SK-N-SH (cell line): ENCODE measurements around the gene SCAI. TPM values are rescaled to one million over a fixed set of nuclear protein-coding genes. Genes with fewer than 3 reads are reported as not detected.

Source experiments
- CTCF ChIA-PET: fragments of 300-600, 350-600 bp; formaldehyde crosslinking; extraction: SDS; loops from one replicate; lab custom pipeline; 2021; lab: Yijun Ruan, JAX
- POLR2A ChIA-PET: fragments of 350-600 bp; sonication (Branson Sonifier 250); formaldehyde crosslinking; extraction: SDS; loops from one replicate; lab custom pipeline; 2020; ENCODE audit warnings: antibody characterized with exemption, inconsistent platforms; lab: Yijun Ruan, JAX
- DNase-seq: peaks from one replicate; pipeline ENCODE4 v3.0.0; 2012
- H2AFZ ChIP-seq: fragments of 200-600 bp; sonication (generic); 2 replicates; pipeline ENCODE4 v1.8.1; 2016; ENCODE audit warnings: antibody characterized with exemption, mild to moderate bottlenecking, low read depth
- H3F3A ChIP-seq: fragments of 200-600 bp; sonication (generic); replicated peaks from 2 replicates; pipeline ENCODE3; 2016; ENCODE audit warnings: antibody characterized with exemption, mild to moderate bottlenecking; ENCODE audit not compliant: insufficient read depth
- H3K27ac ChIP-seq, 2 experiments: fragments of 200-500 bp in 1 of 2; fragments of 200-600 bp in 1 of 2; sonication (Bioruptor generic) in 1 of 2; sonication (generic), shearing (Covaris generic) in 1 of 2; 2 replicates each; pipeline versions ENCODE4 v1.5.1 to v1.6.1; 2014 to 2016; ENCODE audit warnings: low read depth in 2 of 2, inconsistent platforms in 1 of 2, low read length in 1 of 2, mild to moderate bottlenecking in 1 of 2, mixed read lengths in 1 of 2
- H3K27me3 ChIP-seq: fragments of 200-600 bp; sonication (generic), shearing (Covaris generic); 2 replicates; pipeline ENCODE4 v1.6.1; 2016; ENCODE audit warnings: mixed run types; ENCODE audit not compliant: insufficient read depth
- H3K36me3 ChIP-seq, 2 experiments: fragments of 200-500 bp in 1 of 2; fragments of 200-600 bp in 1 of 2; sonication (Bioruptor generic) in 1 of 2; sonication (generic) in 1 of 2; replicated peaks in 1 of 2; 2 replicates each; pipeline versions ENCODE3 to v1.5.1; 2014 to 2016; ENCODE audit warnings: low read length in 1 of 2, mild to moderate bottlenecking in 1 of 2; ENCODE audit not compliant: insufficient read depth in 2 of 2, control insufficient read depth in 1 of 2
- H3K4me1 ChIP-seq, 2 experiments: fragments of 200-500 bp in 1 of 2; fragments of 200-600 bp in 1 of 2; sonication (Bioruptor generic) in 1 of 2; sonication (generic), shearing (Covaris generic) in 1 of 2; 2 replicates each; pipeline versions ENCODE4 v1.5.1 to v1.6.1; 2014 to 2016; ENCODE audit warnings: low read depth in 1 of 2, low read length in 1 of 2, mixed run types in 1 of 2; ENCODE audit not compliant: insufficient read depth in 2 of 2, control insufficient read depth in 1 of 2
- H3K4me2 ChIP-seq: fragments of 200-600 bp; sonication (generic), shearing (Covaris generic); 2 replicates; pipeline ENCODE4 v1.6.1; 2017; ENCODE audit warnings: mixed run types
- H3K4me3 ChIP-seq, 2 experiments: fragments of 200-500 bp in 1 of 2; fragments of 200-600 bp in 1 of 2; sonication (Bioruptor generic) in 1 of 2; sonication (generic), shearing (Covaris generic) in 1 of 2; 2 replicates each; pipeline versions ENCODE4 v1.5.1 to v1.8.1; 2014 to 2016; ENCODE audit warnings: low read depth in 2 of 2, inconsistent platforms in 1 of 2, low read length in 1 of 2, mild to moderate bottlenecking in 1 of 2, mixed read lengths in 1 of 2, moderate library complexity in 1 of 2
- H3K79me2 ChIP-seq: fragments of 200-600 bp; sonication (generic); 2 replicates; pipeline ENCODE4 v1.8.1; 2017; ENCODE audit warnings: mild to moderate bottlenecking; ENCODE audit not compliant: insufficient read depth
- H3K9ac ChIP-seq: fragments of 200-600 bp; sonication (generic); 2 replicates; pipeline ENCODE4 v1.6.1; 2017; ENCODE audit warnings: mixed run types
- H3K9me2 ChIP-seq: fragments of 200-600 bp; sonication (generic); 2 replicates; pipeline ENCODE4 v1.6.1; 2017; ENCODE audit warnings: mixed run types
- H3K9me3 ChIP-seq: fragments of 200-600 bp; sonication (generic); 2 replicates; pipeline ENCODE4 v1.6.1; 2017; ENCODE audit warnings: mixed run types, mild to moderate bottlenecking, moderate library complexity
- H4K20me1 ChIP-seq: fragments of 200-600 bp; sonication (generic); 2 replicates; pipeline ENCODE4 v1.6.1; 2017; ENCODE audit warnings: mild to moderate bottlenecking, mixed run types; ENCODE audit not compliant: insufficient read depth
- CHD2 ChIP-seq: fragments of 150-350 bp; IDR thresholded peaks from 2 replicates; pipeline ENCODE4 v1.6.1; 2018; ENCODE audit warnings: low read length; ENCODE audit not compliant: partially characterized antibody
- ELF1 ChIP-seq: IDR thresholded peaks from 2 replicates; pipeline ENCODE4 v1.4.0; 2012
- EP300 ChIP-seq, 2 experiments: IDR thresholded peaks; 2 replicates each; pipeline versions ENCODE4 v1.4.0 to v1.6.1; 2012; ENCODE audit warnings: borderline replicate concordance in 1 of 2, low read depth in 1 of 2, low read length in 1 of 2
- EZH2phosphoT487 ChIP-seq: fragments of 200-600 bp; sonication (generic); IDR thresholded peaks from 2 replicates; pipeline ENCODE4 v1.6.1; 2017; ENCODE audit warnings: low read depth, mixed run types, mild to moderate bottlenecking, antibody characterized with exemption, moderate library complexity, borderline replicate concordance
- FOSL2 ChIP-seq: IDR thresholded peaks from 2 replicates; pipeline ENCODE4 v1.4.0; 2012; ENCODE audit warnings: low read depth, mild to moderate bottlenecking, moderate library complexity, borderline replicate concordance
- FOXJ3 ChIP-seq: sonication (generic); formaldehyde crosslinking; IDR thresholded peaks from 2 replicates; pipeline ENCODE4 v1.5.1; 2020; ENCODE audit warnings: mild to moderate bottlenecking, missing genetic modification reagents
- GATA2 ChIP-seq: sonication (generic); formaldehyde crosslinking; IDR thresholded peaks from 2 replicates; pipeline ENCODE4 v1.5.0; 2020; ENCODE audit warnings: mild to moderate bottlenecking, missing genetic modification reagents
- MXI1 ChIP-seq: IDR thresholded peaks from 2 replicates; pipeline ENCODE4 v1.6.1; 2012; ENCODE audit warnings: mild to moderate bottlenecking, low read depth, low read length, improper control_type of control experiment
- NRF1 ChIP-seq: IDR thresholded peaks from 2 replicates; pipeline ENCODE4 v1.6.1; 2012; ENCODE audit warnings: low read depth, mild to moderate bottlenecking, low read length
- POLR2AphosphoS5 ChIP-seq: IDR thresholded peaks from 2 replicates; pipeline ENCODE4 v1.6.1; 2012; ENCODE audit warnings: low read depth, low read length
- RCOR1 ChIP-seq: fragments of 150-350 bp; IDR thresholded peaks from 2 replicates; pipeline ENCODE4 v1.6.1; 2017; ENCODE audit warnings: antibody characterized with exemption, low read length
- RFX5 ChIP-seq: IDR thresholded peaks from 2 replicates; pipeline ENCODE4 v1.6.1; 2012; ENCODE audit warnings: mild to moderate bottlenecking, improper control_type of control experiment, low read length
- RXRA ChIP-seq: IDR thresholded peaks from 2 replicates; pipeline ENCODE4 v1.4.0; 2012; ENCODE audit warnings: low read depth, mild to moderate bottlenecking, borderline replicate concordance
- TAF1 ChIP-seq: IDR thresholded peaks from 2 replicates; pipeline ENCODE4 v1.6.1; 2012; ENCODE audit warnings: low read depth, mild to moderate bottlenecking, low read length, moderate library complexity, borderline replicate concordance
- TCF12 ChIP-seq: IDR thresholded peaks from 2 replicates; pipeline ENCODE4 v1.4.0; 2012
- WGBS: methylation state at CpG from one replicate; pipeline ENCODE4 v1.1.6; 2017; ENCODE audit warnings: low lambda C conversion rate; 5-methylcytosine and 5-hydroxymethylcytosine counted together
- polyA plus RNA-seq, 3 experiments: library from polyadenylated mRNA; depleted of rRNA; stranded (reverse); fragments of >200 nt; gene quantifications; 2 replicates each; pipeline ENCODE4 v1.2.3, GENCODE V29; 2012
- TF ChIP-seq, protein P1 (sequence below): fragments of 150-350 bp; IDR thresholded peaks from 2 replicates; pipeline ENCODE4 v1.6.1; 2017; ENCODE audit warnings: antibody characterized with exemption, low read length, low read depth, borderline replicate concordance
- TF ChIP-seq, protein P2 (sequence below): IDR thresholded peaks from 2 replicates; pipeline ENCODE4 v1.6.1; 2012; ENCODE audit warnings: mild to moderate bottlenecking, low read depth, low read length, moderate library complexity
- TF ChIP-seq, protein P3 (sequence below): fragments of 200-600 bp; sonication (generic); IDR thresholded peaks from 2 replicates; pipeline ENCODE4 v1.6.1; 2017; ENCODE audit warnings: antibody characterized with exemption, mild to moderate bottlenecking, moderate library complexity
- TF ChIP-seq, protein P4 (sequence below): IDR thresholded peaks from 2 replicates; pipeline ENCODE4; 2012

Gene SCAI
- polyA plus RNA-seq, 1 of the 3 experiments (the other 2 are of a cell fraction): 0.85 TPM

DNA sequence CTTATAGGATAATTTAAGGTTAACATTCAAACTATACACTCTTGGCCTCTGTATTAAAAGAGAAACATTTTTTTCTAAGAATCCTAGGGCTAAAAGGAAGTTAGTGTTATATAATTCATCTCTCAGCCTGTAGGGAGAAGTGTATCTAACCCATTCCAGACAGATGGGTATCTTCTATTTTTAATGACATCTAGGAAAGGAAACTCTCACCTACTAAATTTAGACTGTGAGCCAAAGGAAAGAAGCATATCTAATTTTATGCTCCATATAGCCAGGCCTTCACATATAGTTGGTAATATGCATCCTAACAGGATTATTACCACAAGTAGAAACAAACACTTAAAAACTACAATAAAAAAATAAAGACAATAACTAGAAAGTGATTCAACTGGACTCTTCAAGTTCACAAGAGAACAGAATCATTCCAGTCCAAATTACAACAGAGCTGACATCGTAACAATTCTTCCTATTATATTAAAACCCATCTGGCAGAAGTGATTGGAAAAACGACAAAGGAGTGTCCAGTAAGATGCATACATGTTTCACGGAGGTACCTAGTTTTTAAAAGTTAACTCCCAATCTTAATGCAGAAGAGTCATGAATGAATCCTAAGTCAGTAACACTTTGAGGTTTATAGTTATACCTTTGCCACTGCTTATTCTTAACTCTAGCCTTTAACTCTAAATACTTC lies 39.4 kb downstream of the SCAI start:
- WGBS: 79% methylated on average over 3 of the region's 3 CpGs
- Histone ChIP-seq H3K4me2 (no peak overlapping the region), H3F3A (peaks cover 10% of the 10 kb centered on the region), H3K27me3 (no peaks in the 10 kb centered on the region), H3K9me3 (no peaks in the 10 kb centered on the region), H3K27ac (no peak overlapping the region), H2AFZ (no peak overlapping the region), H3K9me2 (no peaks in the 10 kb centered on the region), H3K4me1 (peaks cover 0 to 3% of the 10 kb centered on the region in 2 experiments; a peak in 1 of 4 replicates), H3K4me3 (no peak overlapping the region), H3K79me2 (no peaks in the 10 kb centered on the region), H3K36me3 (no peaks in the 10 kb centered on the region), H4K20me1 (no peaks in the 10 kb centered on the region), H3K9ac (no peak overlapping the region)
- CTCF ChIA-PET: no interaction called here
- POLR2A ChIA-PET: no interaction called here
- DNase-seq: no peak
- no peak for TF ChIP-seq NRF1
- TF ChIP-seq, protein P1, sequence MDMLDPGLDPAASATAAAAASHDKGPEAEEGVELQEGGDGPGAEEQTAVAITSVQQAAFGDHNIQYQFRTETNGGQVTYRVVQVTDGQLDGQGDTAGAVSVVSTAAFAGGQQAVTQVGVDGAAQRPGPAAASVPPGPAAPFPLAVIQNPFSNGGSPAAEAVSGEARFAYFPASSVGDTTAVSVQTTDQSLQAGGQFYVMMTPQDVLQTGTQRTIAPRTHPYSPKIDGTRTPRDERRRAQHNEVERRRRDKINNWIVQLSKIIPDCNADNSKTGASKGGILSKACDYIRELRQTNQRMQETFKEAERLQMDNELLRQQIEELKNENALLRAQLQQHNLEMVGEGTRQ: no peak

DNA sequence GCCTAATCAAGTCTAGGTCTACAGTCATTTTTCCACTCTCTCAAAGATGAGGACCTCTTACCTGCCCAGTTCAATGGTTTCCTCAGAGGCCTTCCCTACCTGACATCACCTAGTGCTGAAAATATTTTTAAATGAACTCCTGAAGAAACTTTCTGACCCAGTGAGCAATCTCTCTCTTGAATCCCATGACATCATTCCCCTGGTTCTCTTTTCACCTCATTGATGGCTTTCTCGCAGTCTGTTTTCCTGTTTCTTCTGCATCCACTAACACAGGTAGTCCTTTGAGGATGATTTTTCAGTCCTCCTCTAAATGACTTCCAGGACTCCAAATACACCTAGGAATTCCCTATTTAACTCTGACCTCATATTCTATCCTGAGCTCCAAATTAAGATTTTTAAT lies 40.3 kb downstream of the SCAI start:
- POLR2A ChIA-PET: no interaction called here
- Histone ChIP-seq H3F3A (peaks cover 10% of the 10 kb centered on the region), H3K4me1 (peaks cover 0 to 3% of the 10 kb centered on the region in 2 experiments; a peak in 1 of 4 replicates), H3K9me3 (no peaks in the 10 kb centered on the region), H3K27ac (no peak overlapping the region), H3K4me2 (no peak overlapping the region), H3K9me2 (no peaks in the 10 kb centered on the region), H3K36me3 (no peaks in the 10 kb centered on the region), H3K27me3 (no peaks in the 10 kb centered on the region), H3K4me3 (no peak overlapping the region), H3K79me2 (no peaks in the 10 kb centered on the region), H2AFZ (no peak overlapping the region), H4K20me1 (no peaks in the 10 kb centered on the region), H3K9ac (no peak overlapping the region)
- CTCF ChIA-PET: no interaction called here
- DNase-seq: no peak
- WGBS: 100% methylated on average over 1 of the region's 1 CpG
- no peak for TF ChIP-seq ELF1
- TF ChIP-seq, protein P2, sequence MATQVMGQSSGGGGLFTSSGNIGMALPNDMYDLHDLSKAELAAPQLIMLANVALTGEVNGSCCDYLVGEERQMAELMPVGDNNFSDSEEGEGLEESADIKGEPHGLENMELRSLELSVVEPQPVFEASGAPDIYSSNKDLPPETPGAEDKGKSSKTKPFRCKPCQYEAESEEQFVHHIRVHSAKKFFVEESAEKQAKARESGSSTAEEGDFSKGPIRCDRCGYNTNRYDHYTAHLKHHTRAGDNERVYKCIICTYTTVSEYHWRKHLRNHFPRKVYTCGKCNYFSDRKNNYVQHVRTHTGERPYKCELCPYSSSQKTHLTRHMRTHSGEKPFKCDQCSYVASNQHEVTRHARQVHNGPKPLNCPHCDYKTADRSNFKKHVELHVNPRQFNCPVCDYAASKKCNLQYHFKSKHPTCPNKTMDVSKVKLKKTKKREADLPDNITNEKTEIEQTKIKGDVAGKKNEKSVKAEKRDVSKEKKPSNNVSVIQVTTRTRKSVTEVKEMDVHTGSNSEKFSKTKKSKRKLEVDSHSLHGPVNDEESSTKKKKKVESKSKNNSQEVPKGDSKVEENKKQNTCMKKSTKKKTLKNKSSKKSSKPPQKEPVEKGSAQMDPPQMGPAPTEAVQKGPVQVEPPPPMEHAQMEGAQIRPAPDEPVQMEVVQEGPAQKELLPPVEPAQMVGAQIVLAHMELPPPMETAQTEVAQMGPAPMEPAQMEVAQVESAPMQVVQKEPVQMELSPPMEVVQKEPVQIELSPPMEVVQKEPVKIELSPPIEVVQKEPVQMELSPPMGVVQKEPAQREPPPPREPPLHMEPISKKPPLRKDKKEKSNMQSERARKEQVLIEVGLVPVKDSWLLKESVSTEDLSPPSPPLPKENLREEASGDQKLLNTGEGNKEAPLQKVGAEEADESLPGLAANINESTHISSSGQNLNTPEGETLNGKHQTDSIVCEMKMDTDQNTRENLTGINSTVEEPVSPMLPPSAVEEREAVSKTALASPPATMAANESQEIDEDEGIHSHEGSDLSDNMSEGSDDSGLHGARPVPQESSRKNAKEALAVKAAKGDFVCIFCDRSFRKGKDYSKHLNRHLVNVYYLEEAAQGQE: no peak
- TF ChIP-seq FOXJ3 (CRISPR knock-in tag): no peak
- TF ChIP-seq, protein P1: no peak
- TF ChIP-seq GATA2 (CRISPR knock-in tag): no peak
- TF ChIP-seq, protein P3, sequence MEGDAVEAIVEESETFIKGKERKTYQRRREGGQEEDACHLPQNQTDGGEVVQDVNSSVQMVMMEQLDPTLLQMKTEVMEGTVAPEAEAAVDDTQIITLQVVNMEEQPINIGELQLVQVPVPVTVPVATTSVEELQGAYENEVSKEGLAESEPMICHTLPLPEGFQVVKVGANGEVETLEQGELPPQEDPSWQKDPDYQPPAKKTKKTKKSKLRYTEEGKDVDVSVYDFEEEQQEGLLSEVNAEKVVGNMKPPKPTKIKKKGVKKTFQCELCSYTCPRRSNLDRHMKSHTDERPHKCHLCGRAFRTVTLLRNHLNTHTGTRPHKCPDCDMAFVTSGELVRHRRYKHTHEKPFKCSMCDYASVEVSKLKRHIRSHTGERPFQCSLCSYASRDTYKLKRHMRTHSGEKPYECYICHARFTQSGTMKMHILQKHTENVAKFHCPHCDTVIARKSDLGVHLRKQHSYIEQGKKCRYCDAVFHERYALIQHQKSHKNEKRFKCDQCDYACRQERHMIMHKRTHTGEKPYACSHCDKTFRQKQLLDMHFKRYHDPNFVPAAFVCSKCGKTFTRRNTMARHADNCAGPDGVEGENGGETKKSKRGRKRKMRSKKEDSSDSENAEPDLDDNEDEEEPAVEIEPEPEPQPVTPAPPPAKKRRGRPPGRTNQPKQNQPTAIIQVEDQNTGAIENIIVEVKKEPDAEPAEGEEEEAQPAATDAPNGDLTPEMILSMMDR: no peak
- no peak for TF ChIP-seq MXI1
- no peak for TF ChIP-seq TAF1
- no peak for TF ChIP-seq CHD2
- TF ChIP-seq EZH2phosphoT487: no peak
- TF ChIP-seq RXRA: no peak
- no peak for TF ChIP-seq FOSL2
- no peak for TF ChIP-seq EP300 (IDR thresholded peaks at IDR 0.05; ENCODE audit: borderline replicate concordance in 1 of 2, low read depth in 1 of 2, low read length in 1 of 2)
- TF ChIP-seq TCF12: no peak
- no peak for TF ChIP-seq RCOR1
- TF ChIP-seq, protein P4, sequence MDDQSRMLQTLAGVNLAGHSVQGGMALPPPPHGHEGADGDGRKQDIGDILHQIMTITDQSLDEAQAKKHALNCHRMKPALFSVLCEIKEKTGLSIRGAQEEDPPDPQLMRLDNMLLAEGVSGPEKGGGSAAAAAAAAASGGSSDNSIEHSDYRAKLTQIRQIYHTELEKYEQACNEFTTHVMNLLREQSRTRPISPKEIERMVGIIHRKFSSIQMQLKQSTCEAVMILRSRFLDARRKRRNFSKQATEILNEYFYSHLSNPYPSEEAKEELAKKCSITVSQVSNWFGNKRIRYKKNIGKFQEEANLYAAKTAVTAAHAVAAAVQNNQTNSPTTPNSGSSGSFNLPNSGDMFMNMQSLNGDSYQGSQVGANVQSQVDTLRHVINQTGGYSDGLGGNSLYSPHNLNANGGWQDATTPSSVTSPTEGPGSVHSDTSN: no peak
- no peak for TF ChIP-seq RFX5
- TF ChIP-seq POLR2AphosphoS5: no peak
